ENCODE measurements around the gene MFGE8.

MFGE8 gene

DNA sequence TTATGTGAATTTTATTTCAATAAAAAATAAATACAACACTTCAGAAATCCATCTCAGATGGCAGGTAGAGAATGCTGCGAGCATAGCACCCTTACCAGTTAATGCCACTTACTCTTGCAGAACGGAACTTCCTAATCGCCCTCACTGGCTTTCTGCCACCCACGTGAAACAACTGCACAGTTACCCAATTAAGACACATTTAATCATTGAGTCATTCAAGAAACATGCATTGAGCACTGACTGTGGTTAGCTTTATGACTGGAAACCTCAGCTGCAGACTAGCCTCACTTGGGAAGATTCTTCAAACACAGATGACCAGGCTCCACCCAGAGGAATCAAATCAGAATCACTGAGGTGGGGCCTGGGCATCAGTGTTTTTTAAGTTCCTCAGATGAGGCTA lies 5.6 kb upstream of the MFGE8 start:
- DNase-seq = no peak

GRCh38 chr15:88917760-88918159 lies 4.6 kb upstream of the MFGE8 start:
- no peak for DNase-seq

GRCh38 chr15:88915354-88915753 lies 2.2 kb upstream of the MFGE8 start:
- no peak for DNase-seq

GRCh38 chr15:88913850-88914169 lies 631 bp upstream of the MFGE8 start:
- no peak for DNase-seq

DNA sequence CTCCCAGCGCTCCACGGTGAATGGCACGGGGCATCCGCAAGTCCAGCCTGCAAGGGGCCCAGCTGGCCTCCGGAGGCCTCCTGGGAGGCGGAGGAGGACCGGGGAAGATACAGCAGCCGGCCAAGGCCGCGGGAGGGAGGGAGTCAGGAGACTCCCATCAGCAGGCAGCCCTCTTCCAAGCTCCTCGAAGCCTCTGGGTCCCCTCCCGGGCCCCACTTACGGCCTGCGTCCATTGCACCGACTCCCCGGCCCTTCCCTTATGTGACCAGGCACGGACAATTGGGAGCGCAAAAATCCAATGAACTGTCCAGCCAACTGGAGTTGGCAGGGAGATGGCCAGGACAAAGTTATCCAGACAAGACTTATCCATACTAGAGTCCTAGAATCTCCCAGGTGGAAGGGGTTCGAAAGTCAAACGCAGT lies 668 bp downstream of the MFGE8 start:
- DNase-seq = no peak

DNA sequence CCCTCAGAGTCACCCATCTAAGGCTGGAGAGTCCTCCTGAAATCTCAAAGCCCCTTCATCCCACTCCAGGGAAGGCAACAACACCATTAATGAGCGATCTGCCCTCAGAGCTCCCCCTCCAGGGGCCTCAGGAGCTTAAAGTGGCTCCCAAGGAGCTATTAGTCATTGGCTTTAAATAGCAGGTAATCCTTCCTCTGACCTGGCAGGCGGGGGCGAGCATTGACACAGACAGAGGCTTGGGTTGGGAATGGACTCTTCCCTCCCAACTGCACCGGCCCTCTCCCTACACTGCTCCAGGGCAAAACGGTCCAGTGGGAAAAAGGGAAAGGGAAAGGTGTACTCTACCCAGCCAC lies 1.4 kb downstream of the MFGE8 start:
- DNase-seq = no peak

DNA sequence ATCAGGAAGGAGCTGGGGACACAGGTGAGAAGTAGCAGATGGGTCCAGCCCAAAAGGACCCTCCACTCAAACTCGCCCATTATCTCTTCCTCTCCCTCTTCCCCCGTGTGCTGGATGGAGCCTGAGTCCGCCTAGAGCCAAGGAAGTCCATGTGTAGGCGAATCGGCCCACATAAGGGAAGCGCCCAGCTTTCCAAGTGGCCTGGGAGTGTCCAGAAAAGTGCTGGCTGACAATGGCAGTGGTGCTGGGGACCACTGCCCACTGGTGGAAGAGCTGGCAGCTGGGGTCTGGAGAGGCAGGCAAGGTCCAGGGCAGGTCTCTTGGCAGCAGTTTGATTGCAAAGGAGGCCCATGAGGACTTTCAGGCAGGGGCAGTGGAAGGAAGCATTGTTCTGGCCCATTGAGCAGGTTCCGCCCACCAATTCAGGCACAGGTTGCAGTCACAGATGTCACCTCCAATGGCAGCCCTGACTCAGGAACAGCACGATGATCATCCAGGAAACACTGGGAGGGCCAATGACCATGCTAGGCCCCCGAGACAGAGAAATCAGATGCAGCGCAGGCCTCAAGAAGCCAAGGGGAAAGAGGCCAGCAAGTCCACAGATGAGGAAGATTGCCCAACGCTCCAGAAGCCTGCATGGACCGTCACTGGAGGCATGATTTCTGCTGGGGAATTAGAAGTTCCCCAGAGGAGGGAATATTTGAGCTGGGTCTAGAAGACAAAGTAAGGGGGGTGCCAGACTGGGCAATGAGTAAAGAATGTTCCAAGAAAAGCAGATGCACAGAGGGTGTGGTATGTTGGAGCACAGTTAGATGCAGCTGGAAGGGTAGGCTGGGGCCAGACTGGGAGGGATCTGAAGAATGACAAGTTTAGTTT lies 3.0 kb downstream of the MFGE8 start:
- DNase-seq = no peak

- no peak for DNase-seq
These were observed 4.2 kb downstream of the MFGE8 start for GRCh38 chr15:88908697-88909621.

DNA sequence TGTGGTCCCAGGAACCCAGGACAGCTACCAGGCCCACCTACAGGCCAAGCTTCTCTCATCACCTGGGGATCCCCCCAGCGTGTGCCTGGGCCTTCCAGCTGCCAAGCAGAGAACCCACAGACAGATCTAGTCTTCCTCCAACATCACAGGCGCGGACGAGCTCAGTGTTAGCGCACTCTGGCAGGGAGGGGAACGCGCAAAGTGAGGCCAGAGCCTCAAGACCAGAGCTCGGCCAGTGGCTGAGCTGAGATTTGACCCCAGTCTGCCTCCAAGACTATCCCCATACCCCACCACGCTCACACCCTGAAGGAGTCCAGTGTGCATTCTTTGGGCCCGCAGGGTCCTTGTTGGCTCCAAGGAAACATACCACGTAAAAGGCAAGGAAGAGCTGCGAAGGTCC lies 5.1 kb downstream of the MFGE8 start:
- DNase-seq = no peak

- DNase-seq = no peak
These were observed 6.1 kb downstream of the MFGE8 start for GRCh38 chr15:88907111-88907510.

- DNase-seq = no peak
These were observed 6.6 kb downstream of the MFGE8 start for GRCh38 chr15:88906551-88906950.

DNA sequence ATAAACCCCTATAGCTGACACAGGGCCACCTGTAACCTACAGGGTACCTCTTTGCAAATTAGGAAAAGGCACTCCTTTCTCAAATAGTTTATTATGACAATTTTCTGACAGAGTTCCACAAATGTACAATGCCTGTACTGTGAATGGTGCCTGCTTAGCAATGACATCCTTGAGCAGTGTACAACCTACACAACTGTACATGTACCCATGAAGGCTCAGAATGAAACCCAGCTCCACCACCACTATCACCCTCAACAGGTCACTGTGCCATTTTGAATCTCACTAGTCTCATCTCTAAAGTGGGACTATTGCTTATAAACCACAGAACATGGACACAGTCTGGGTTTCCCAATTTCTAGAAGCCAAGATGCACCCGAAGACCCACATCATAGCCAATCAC lies 7.0 kb downstream of the MFGE8 start:
- no peak for DNase-seq

- DNase-seq = no peak
These were observed 7.6 kb downstream of the MFGE8 start for GRCh38 chr15:88905576-88905975.

DNA sequence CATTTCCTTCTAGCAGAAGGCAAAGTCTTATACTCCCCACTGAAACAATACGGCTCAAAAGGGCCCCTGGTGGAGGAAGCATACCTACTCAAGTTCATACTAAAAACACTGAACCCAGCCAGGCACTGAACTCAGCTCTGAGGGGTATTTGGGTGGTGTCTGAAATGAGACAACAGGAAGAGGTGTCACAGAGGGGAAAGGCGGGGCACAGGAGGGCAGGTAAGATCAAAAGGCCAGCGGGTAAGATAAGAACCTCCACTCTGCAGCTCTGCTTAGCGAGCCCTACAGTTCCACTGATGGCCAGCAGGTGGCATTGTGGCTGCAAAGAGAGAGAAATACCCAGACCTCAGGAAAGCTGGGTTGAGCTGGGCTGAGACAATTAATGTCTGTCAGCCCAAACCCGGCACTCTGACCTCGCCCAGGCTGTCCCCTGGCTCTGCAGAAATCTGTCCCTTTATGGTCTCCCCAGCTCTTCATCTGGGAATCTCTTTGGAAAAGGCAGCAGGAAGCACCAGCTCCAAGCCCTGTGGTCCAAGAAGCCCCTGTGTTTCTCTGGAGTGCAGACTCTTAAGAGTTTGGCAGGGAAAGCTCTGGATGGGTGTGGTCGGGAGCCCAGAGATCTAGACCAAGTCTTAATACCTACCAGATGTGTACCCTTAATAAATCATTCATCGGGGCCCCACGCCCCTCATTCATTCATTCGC lies 8.4 kb downstream of the MFGE8 start:
- DNase-seq = no peak

DNA sequence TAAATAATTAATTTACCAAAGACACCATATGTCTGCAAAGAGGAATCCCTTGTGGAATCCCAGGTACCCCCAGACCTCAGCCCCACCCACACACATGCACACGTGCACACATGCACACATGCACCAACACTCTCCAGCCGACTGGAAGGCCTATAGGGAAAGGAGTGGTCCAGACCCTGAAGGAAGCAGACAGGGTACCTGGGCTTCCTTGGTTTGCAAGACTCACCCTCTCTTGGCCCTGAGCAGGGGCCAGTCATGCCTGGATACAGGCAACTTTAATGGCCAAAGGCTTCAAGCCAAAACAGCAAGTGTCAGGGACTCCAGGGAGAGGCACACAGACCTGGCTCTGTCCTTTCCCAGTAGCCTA lies 8.9 kb downstream of the MFGE8 start:
- DNase-seq = no peak

DNA sequence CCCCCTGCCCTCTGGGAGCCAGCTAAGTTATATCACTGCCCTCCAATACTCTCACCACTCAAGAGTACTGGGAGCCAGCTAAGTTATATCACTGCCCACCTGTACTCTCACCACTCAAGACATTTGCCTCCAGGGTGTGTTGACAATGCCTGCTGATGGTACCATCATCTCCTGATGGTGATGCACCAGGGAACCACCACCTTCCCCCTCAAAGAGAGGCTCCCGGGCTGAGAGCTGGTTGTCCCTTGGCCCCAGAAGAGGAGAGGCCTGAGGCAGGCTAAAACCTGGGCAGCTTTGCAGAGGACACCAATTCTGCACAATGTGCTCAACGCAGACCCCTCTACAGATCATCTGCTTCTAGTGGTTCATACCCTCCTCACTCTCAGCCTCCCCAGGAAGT lies 10.3 kb downstream of the MFGE8 start:
- DNase-seq = no peak

GRCh38 chr15:88902221-88902835 lies 10.9 kb downstream of the MFGE8 start:
- DNase-seq = no peak

DNA sequence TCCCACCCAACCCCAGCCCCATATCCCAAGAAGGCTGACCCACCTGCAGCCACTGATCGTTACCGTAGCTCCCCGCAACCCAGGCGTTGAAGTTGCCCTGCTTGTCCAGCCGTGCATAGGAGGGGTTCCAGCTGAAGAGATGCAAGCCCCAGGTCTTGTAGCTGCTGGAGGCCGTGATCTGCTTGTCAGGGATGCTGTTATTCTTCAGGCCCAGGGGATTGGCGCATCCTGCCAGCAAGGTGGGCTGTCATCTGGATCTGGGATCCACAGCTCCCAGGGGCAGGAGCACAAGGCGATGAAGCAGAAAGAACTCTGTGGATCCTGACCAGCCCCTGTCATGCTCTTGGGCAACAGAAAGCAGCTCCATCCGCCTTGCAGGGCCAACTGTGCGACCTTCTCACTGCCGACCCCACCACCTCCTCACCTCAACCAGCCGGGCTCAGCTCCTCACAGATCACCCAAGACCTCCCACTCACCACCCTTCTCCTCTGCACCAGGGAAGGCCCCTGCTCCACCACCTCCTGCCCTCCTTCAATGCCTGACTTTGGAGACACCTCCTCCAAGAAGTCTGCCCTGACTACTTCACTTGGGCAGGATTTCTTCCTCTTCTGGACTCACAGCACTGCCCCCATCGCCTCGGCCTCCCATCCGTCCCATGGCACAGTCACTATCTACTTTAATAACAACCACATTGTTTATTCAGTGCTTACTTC lies 11.5 kb downstream of the MFGE8 start:
- no peak for DNase-seq

DNA sequence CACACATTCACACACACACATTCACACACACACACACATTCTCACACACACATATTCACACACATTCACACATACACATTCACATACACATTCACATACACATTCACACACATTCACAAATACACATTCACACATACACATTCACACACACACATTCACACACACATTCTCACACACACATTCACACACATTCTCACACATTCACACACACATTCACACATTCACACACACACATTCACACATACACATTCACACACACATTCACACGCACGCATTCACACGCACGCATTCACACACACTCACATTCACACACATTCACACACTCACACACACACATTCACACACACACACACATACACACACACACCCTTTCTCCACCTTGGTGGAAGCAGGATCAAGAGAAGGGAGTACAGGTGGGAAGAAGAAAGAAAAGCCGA lies 12.2 kb downstream of the MFGE8 start:
- DNase-seq = no peak

GRCh38 chr15:88900309-88900981 lies 12.7 kb downstream of the MFGE8 start:
- no peak for DNase-seq

GRCh38 chr15:88899251-88899650 lies 13.9 kb downstream of the MFGE8 start:
- no peak for DNase-seq

GRCh38 chr15:88898736-88899135 lies 14.4 kb downstream of the MFGE8 start:
- DNase-seq = no peak
